ENCODE results near the gene NXT1. TPM values are rescaled to one million over a fixed set of nuclear protein-coding genes. Genes with fewer than 3 reads are reported as not detected.

Gene NXT1
- total RNA-seq, 4 donors from 2014 or later = 16.5 to 43.4 (median 22.8) TPM

GRCh38 chr20:23349338-23350195 is 1.0 kb upstream of the NXT1 start:
- Histone ChIP-seq H3K27ac (peak overlapping the region; percentile 98 to 100 (median 99)), H3K4me1 (peaks cover 16 to 30% (median 18%) of the 10 kb centered on the region in 4 donors), H3K27me3 (no peaks in the 10 kb centered on the region), H3K36me3 (no peaks in the 10 kb centered on the region), H3K4me3 (peak overlapping the region; percentile 71 to 98 (median 74)), H3K9me3 (no peaks in the 10 kb centered on the region)
- peak; percentile 77 for DNase-seq
- peak; percentile 37 to 73 (median 50) for TF ChIP-seq CTCF (IDR thresholded peaks at IDR 0.05)
- no peak for TF ChIP-seq POLR2A (IDR thresholded peaks at IDR 0.05)
- WGBS, 2 donors (ENCODE audit: low coverage in 1 of 2) = 0 to 8% methylated on average over 2 to 23 of the region's 23 CpGs
- in situ Hi-C loops (cut with MboI; ENCODE audit: low pct_ligation_motif_present in 1 of 4, low pct_unique_long_range_greater_than_20kb in 1 of 4, low sequenced_read_pairs in 3 of 4) = loop anchor here in 2 of 4 donors (10.0 to 25.0 kb wide), 3 partner anchors 263 to 655 kb away; partner anchors contain the start of gene CST9 (in 1 of the 2)
- intact Hi-C loops (cut with DNase I; ENCODE audit: low total_unique reads) = loop anchor here (10.0 kb wide), 2 partner anchors 285 to 1895 kb away; partner anchors contain the start of genes CST3 and PYGB

GRCh38 chr20:23350904-23351838 is 580 bp downstream of the NXT1 start:
- intact Hi-C loops (cut with DNase I; ENCODE audit: low total_unique reads) (loop anchor here (10.0 kb wide), 2 partner anchors 284 to 1894 kb away; partner anchors contain the start of genes CST3 and PYGB), in situ Hi-C loops (cut with MboI; ENCODE audit: low pct_ligation_motif_present in 1 of 4, low pct_unique_long_range_greater_than_20kb in 1 of 4, low sequenced_read_pairs in 3 of 4) (no loop called here)

GRCh38 chr20:23356203-23356602 is 5.6 kb downstream of the NXT1 start:
- Histone ChIP-seq H3K27me3 (no peaks in the 10 kb centered on the region), H3K36me3 (no peaks in the 10 kb centered on the region), H3K9me3 (no peaks in the 10 kb centered on the region), H3K27ac (peak overlapping the region in 2 of 4 donors; percentile 93 to 99), H3K4me3 (no peak overlapping the region), H3K4me1 (peaks cover 12 to 46% (median 35%) of the 10 kb centered on the region in 4 donors)
- no peak for DNase-seq
- 76 to 100% methylated on average over 1 to 27 of the region's 27 CpGs for WGBS, 2 donors (ENCODE audit: low coverage in 1 of 2)
- in situ Hi-C loops (cut with MboI; ENCODE audit: low pct_ligation_motif_present in 1 of 4, low pct_unique_long_range_greater_than_20kb in 1 of 4, low sequenced_read_pairs in 3 of 4) = no loop called here
- TF ChIP-seq EP300 (IDR thresholded peaks at IDR 0.05; ENCODE audit: low read depth) (no peak), CTCF (IDR thresholded peaks at IDR 0.05) (no peak), POLR2AphosphoS5 (IDR thresholded peaks at IDR 0.05) (no peak), POLR2A (IDR thresholded peaks at IDR 0.05) (no peak)
- intact Hi-C loops (cut with DNase I; ENCODE audit: low total_unique reads) = loop anchor here (10.0 kb wide), 2 partner anchors 279 to 1889 kb away; partner anchors contain the start of genes CST3 and PYGB

More at GRCh38 chr20:23350904-23351838, 580 bp downstream of the NXT1 start:
- peaks cover 16 to 30% (median 18%) of the 10 kb centered on the region in 4 donors for H3K4me1 ChIP-seq
- DNase-seq = peak; percentile 58
- peak overlapping the region; percentile 72 to 98 (median 84) for H3K4me3 ChIP-seq
- H3K27me3 ChIP-seq = no peaks in the 10 kb centered on the region
- TF ChIP-seq POLR2A (IDR thresholded peaks at IDR 0.05) (peak; percentile 51), POLR2AphosphoS5 (IDR thresholded peaks at IDR 0.05) (no peak), EP300 (IDR thresholded peaks at IDR 0.05; ENCODE audit: low read depth) (no peak)
- H3K27ac ChIP-seq = peak overlapping the region; percentile 98 to 100 (median 99)
- WGBS, 2 donors (ENCODE audit: low coverage in 1 of 2) = 2 to 3% methylated on average over 3 to 55 of the region's 64 CpGs
- no peaks in the 10 kb centered on the region for H3K9me3 ChIP-seq
- H3K36me3 ChIP-seq = no peaks in the 10 kb centered on the region

GRCh38 chr20:23357767-23358562 is 7.4 kb downstream of the NXT1 start:
- intact Hi-C loops (cut with DNase I; ENCODE audit: low total_unique reads) = loop anchor here (10.0 kb wide), 2 partner anchors 277 to 1887 kb away; partner anchors contain the start of genes CST3 and PYGB

More at GRCh38 chr20:23357767-23358562, 7.4 kb downstream of the NXT1 start:
- 0% methylated on average over 1 to 71 of the region's 71 CpGs for WGBS, 2 donors (ENCODE audit: low coverage in 1 of 2)
- Histone ChIP-seq H3K36me3 (no peaks in the 10 kb centered on the region), H3K4me3 (peak overlapping the region; percentile 26 to 80 (median 70)), H3K27me3 (no peaks in the 10 kb centered on the region), H3K27ac (peak overlapping the region; percentile 93 to 100 (median 98)), H3K9me3 (no peaks in the 10 kb centered on the region), H3K4me1 (peaks cover 7 to 37% (median 33%) of the 10 kb centered on the region in 4 donors)
- peak; percentile 100 for DNase-seq
- TF ChIP-seq CTCF (IDR thresholded peaks at IDR 0.05) = peak in 1 of 5 experiments; percentile 3
- peak; percentile 85 for TF ChIP-seq POLR2A (IDR thresholded peaks at IDR 0.05)
- no peak for TF ChIP-seq EP300 (IDR thresholded peaks at IDR 0.05; ENCODE audit: low read depth)
- TF ChIP-seq POLR2AphosphoS5 (IDR thresholded peaks at IDR 0.05) = peak; percentile 82 to 93 (median 88)
- in situ Hi-C loops (cut with MboI; ENCODE audit: low pct_ligation_motif_present in 1 of 4, low pct_unique_long_range_greater_than_20kb in 1 of 4, low sequenced_read_pairs in 3 of 4) = no loop called here

All from transverse colon (tissue), 4 donors.